Sigmoid colon (tissue), 7 donors: ENCODE measurements around the gene LEO1. TPM values are rescaled to one million over a fixed set of nuclear protein-coding genes. Genes with fewer than 3 reads are reported as not detected.

Experiments used
- DNase-seq: peaks from one replicate; pipeline ENCODE4 v3.0.0-alpha.2; 2019
- H3K27ac ChIP-seq, 4 donors: fragments of 200-600 bp; sonication (generic); one replicate each; pipeline ENCODE4 v1.5.1; 2016 to 2019; ENCODE audit warnings: mild to moderate bottlenecking in 1 of 4
- H3K27me3 ChIP-seq, 3 donors: fragments of 200-600 bp; sonication (generic); one replicate each; pipeline ENCODE4 v1.5.1; 2019; ENCODE audit warnings: mild to moderate bottlenecking in 1 of 3
- H3K36me3 ChIP-seq, 4 donors: fragments of 200-600 bp; sonication (generic); one replicate each; pipeline ENCODE4 v1.5.1; 2016 to 2019
- H3K4me1 ChIP-seq, 4 donors: fragments of 200-600 bp; sonication (generic); one replicate each; pipeline ENCODE4 v1.5.1; 2017 to 2019
- H3K4me3 ChIP-seq, 4 donors: fragments of 200-600 bp; sonication (generic); one replicate each; pipeline ENCODE4 v1.5.1; 2017 to 2019; ENCODE audit warnings: mild to moderate bottlenecking in 2 of 4, moderate library complexity in 1 of 4
- H3K9me3 ChIP-seq, 4 donors: fragments of 200-600 bp in 3 of 4; sonication (generic) in 3 of 4; one replicate each; pipeline versions ENCODE4 v1.5.1 to v1.6.1; 2013 to 2019
- EP300 ChIP-seq, 4 donors: sonication (generic); formaldehyde crosslinking; IDR thresholded peaks; one replicate each; pipeline ENCODE4 v1.6.1; 2017; ENCODE audit warnings: antibody characterized with exemption in 4 of 4
- POLR2A ChIP-seq, 2 donors: fragments of 450-650 bp; IDR thresholded peaks; one replicate each; pipeline ENCODE4 v1.6.1; 2016; ENCODE audit warnings: antibody characterized with exemption in 2 of 2, mild to moderate bottlenecking in 2 of 2, moderate library complexity in 2 of 2
- POLR2AphosphoS5 ChIP-seq, 4 donors: sonication (generic); formaldehyde crosslinking; IDR thresholded peaks; one replicate each; pipeline ENCODE4 v1.6.1; 2017; ENCODE audit warnings: antibody characterized with exemption in 4 of 4
- WGBS, 2 donors: extraction: QIAGEN DNeasy Blood & Tissue Kit; methylation state at CpG; one replicate each; pipeline ENCODE4 v1.1.7; 2013; 5-methylcytosine and 5-hydroxymethylcytosine counted together
- intact Hi-C: fragments of 100-400 bp; cut with DNase I; formaldehyde crosslinking; loops from one replicate; pipeline ENCODE4 v1.15.1; 2023
- polyA plus RNA-seq, 3 donors: library from polyadenylated mRNA; stranded (reverse); fragments of 200-250 nt; gene quantifications; one replicate each; pipeline ENCODE4 v1.2.3, GENCODE V29; 2013
- total RNA-seq, 4 donors: library from RNA; depleted of rRNA; stranded (reverse); fragments of >200 nt; gene quantifications; one replicate each; pipeline ENCODE4 v1.1.0, GENCODE V29; 2016
- TF ChIP-seq, protein P1 (sequence below), 4 experiments: fragments of 450-650 bp in 3 of 4; fragments of 200-600 bp in 1 of 4; IDR thresholded peaks; one replicate each; pipeline ENCODE4 v1.5.1; 2016 to 2019; ENCODE audit warnings: antibody characterized with exemption in 4 of 4, mild to moderate bottlenecking in 3 of 4, moderate library complexity in 2 of 4
- donor health status: healthy with polysubstance abuse.
- donor health status: Bipolar disorder and iron deficiency.
- donor health status: healthy.

The LEO1 gene
- total and polyA plus RNA-seq, 7 donors = 7.4 to 40.0 (median 15.3) TPM

GRCh38 chr15:51939216-51939615, 32.4 kb downstream of the LEO1 start:
- no peak for TF ChIP-seq POLR2AphosphoS5 (IDR thresholded peaks at IDR 0.05)
- no peak for TF ChIP-seq POLR2A (IDR thresholded peaks at IDR 0.05)
- TF ChIP-seq EP300 (IDR thresholded peaks at IDR 0.05) = no peak
- TF ChIP-seq, protein P1, sequence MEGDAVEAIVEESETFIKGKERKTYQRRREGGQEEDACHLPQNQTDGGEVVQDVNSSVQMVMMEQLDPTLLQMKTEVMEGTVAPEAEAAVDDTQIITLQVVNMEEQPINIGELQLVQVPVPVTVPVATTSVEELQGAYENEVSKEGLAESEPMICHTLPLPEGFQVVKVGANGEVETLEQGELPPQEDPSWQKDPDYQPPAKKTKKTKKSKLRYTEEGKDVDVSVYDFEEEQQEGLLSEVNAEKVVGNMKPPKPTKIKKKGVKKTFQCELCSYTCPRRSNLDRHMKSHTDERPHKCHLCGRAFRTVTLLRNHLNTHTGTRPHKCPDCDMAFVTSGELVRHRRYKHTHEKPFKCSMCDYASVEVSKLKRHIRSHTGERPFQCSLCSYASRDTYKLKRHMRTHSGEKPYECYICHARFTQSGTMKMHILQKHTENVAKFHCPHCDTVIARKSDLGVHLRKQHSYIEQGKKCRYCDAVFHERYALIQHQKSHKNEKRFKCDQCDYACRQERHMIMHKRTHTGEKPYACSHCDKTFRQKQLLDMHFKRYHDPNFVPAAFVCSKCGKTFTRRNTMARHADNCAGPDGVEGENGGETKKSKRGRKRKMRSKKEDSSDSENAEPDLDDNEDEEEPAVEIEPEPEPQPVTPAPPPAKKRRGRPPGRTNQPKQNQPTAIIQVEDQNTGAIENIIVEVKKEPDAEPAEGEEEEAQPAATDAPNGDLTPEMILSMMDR (IDR thresholded peaks at IDR 0.05) = no peak
- intact Hi-C loops = no loop called here
- Histone ChIP-seq H3K27me3 (no peaks in the 10 kb centered on the region), H3K4me3 (no peak overlapping the region), H3K27ac (no peak overlapping the region), H3K36me3 (peaks cover 0 to 29% (median 4%) of the 10 kb centered on the region in 4 donors), H3K4me1 (no peaks in the 10 kb centered on the region), H3K9me3 (no peaks in the 10 kb centered on the region)
- DNase-seq = no peak

DNA sequence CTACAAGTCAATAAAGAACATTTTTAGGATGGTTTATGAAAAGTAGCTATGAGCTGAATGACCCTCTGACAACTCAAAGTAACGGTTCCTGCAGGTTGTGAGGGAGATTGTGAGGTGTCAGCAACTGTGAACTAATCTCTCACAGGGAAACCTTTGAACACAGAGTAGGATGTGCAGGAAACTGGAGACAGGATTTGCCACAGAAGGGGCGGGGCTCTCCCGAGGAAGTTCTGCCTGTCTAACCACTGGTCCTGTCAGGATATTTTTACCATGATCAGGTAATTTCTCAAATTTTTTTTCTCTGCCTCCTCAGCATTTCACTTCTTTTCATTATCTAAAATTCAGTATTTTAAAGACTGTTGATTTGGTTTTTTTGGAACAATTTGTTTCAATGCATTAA, 33.3 kb downstream of the LEO1 start:
- Histone ChIP-seq H3K27me3 (no peaks in the 10 kb centered on the region), H3K4me3 (no peak overlapping the region), H3K4me1 (no peaks in the 10 kb centered on the region), H3K27ac (no peak overlapping the region), H3K36me3 (peaks cover 0 to 26% (median 4%) of the 10 kb centered on the region in 4 donors), H3K9me3 (no peaks in the 10 kb centered on the region)
- 62 to 77% methylated on average over 3 of the region's 3 CpGs for WGBS, 2 donors
- TF ChIP-seq POLR2AphosphoS5 (IDR thresholded peaks at IDR 0.05) (no peak), EP300 (IDR thresholded peaks at IDR 0.05) (no peak), POLR2A (IDR thresholded peaks at IDR 0.05) (no peak)
- TF ChIP-seq, protein P1 (IDR thresholded peaks at IDR 0.05) = no peak
- no peak for DNase-seq
- intact Hi-C loops = no loop called here

GRCh38 chr15:51936105-51936478, 35.5 kb downstream of the LEO1 start:
- no peak overlapping the region for H3K27ac ChIP-seq
- no peaks in the 10 kb centered on the region for H3K9me3 ChIP-seq
- TF ChIP-seq, protein P1 (IDR thresholded peaks at IDR 0.05) = no peak
- TF ChIP-seq POLR2A (IDR thresholded peaks at IDR 0.05) (no peak), EP300 (IDR thresholded peaks at IDR 0.05) (no peak)
- no peaks in the 10 kb centered on the region for H3K4me1 ChIP-seq
- DNase-seq = no peak
- WGBS, 2 donors = 85 to 88% methylated on average over 2 of the region's 2 CpGs
- no peak overlapping the region for H3K4me3 ChIP-seq
- peaks cover 0 to 21% (median 4%) of the 10 kb centered on the region in 4 donors for H3K36me3 ChIP-seq
- H3K27me3 ChIP-seq = no peaks in the 10 kb centered on the region
- intact Hi-C loops = no loop called here

- TF ChIP-seq POLR2AphosphoS5 (IDR thresholded peaks at IDR 0.05) (no peak), POLR2A (IDR thresholded peaks at IDR 0.05) (no peak), EP300 (IDR thresholded peaks at IDR 0.05) (no peak)
- TF ChIP-seq, protein P1 (IDR thresholded peaks at IDR 0.05) = no peak
These were observed 36.0 kb downstream of the LEO1 start for GRCh38 chr15:51935466-51936104.

GRCh38 chr15:51932161-51932560, 39.4 kb downstream of the LEO1 start:
- Histone ChIP-seq H3K4me1 (no peaks in the 10 kb centered on the region), H3K36me3 (peaks cover 0 to 20% (median 0%) of the 10 kb centered on the region in 4 donors), H3K9me3 (no peaks in the 10 kb centered on the region), H3K27ac (no peak overlapping the region), H3K4me3 (no peak overlapping the region), H3K27me3 (no peaks in the 10 kb centered on the region)
- no peak for DNase-seq
- 61 to 70% methylated on average over 1 of the region's 1 CpG for WGBS, 2 donors
- intact Hi-C loops = no loop called here
- TF ChIP-seq POLR2A (IDR thresholded peaks at IDR 0.05) (no peak), POLR2AphosphoS5 (IDR thresholded peaks at IDR 0.05) (no peak), EP300 (IDR thresholded peaks at IDR 0.05) (no peak)
- TF ChIP-seq, protein P1 (IDR thresholded peaks at IDR 0.05) = no peak

More at GRCh38 chr15:51935466-51936104, 36.0 kb downstream of the LEO1 start:
- Histone ChIP-seq H3K27ac (no peak overlapping the region), H3K36me3 (peaks cover 0 to 23% (median 3%) of the 10 kb centered on the region in 4 donors), H3K4me3 (no peak overlapping the region), H3K27me3 (no peaks in the 10 kb centered on the region), H3K9me3 (no peaks in the 10 kb centered on the region), H3K4me1 (no peaks in the 10 kb centered on the region)
- no peak for DNase-seq
- 73 to 88% methylated on average over 5 of the region's 5 CpGs for WGBS, 2 donors
- intact Hi-C loops = no loop called here
